Endothelial cell of umbilical vein (primary cell): ENCODE results near the gene MAP3K13. TPM values are rescaled to one million over a fixed set of nuclear protein-coding genes. Genes with fewer than 3 reads are reported as not detected.

Experiments
- BruUV-seq: library from RNA; stranded (reverse); fragments of 400-500 nt; replicated peaks from 2 replicates; lab custom pipeline; 2021; lab: Mats Ljungman, UMichigan
- CTCF ChIA-PET: fragments of 300-600, 350-600 bp; sonication (Branson Sonifier 250); formaldehyde crosslinking; loops from one replicate; lab custom pipeline; 2021; ENCODE audit warnings: antibody characterized with exemption, inconsistent platforms; lab: Charles Lee
- POLR2A ChIA-PET: fragments of 300-600, 350-600 bp; sonication (Branson Sonifier 250); formaldehyde crosslinking; loops from one replicate; lab custom pipeline; 2021; ENCODE audit warnings: antibody characterized with exemption, inconsistent platforms; lab: Charles Lee
- DNase-seq: peaks from one replicate; pipeline ENCODE4 v3.0.0-alpha.2; 2011; ENCODE audit warnings: low read depth, low spot score
- FAIRE-seq: peaks from 2 replicates; lab custom pipeline; 2011; peaks lifted over from hg19 to GRCh38; lab: Jason Lieb, UNC
- H2AFZ ChIP-seq: 2 replicates; pipeline ENCODE4 v1.6.0; 2012; ENCODE audit warnings: low read depth, low read length, control low read depth, inconsistent platforms
- H3K27ac ChIP-seq: 2 replicates; pipeline ENCODE4 v1.5.1; 2011; ENCODE audit warnings: low read depth, mild to moderate bottlenecking, control low read depth, low read length, moderate library complexity; ENCODE audit not compliant: insufficient read depth
- H3K27me3 ChIP-seq, 2 experiments: 2 replicates each; pipeline versions ENCODE4 v1.6.0 to v1.6.1; 2011; ENCODE audit warnings: low read length in 2 of 2, mixed read lengths in 1 of 2; ENCODE audit not compliant: control insufficient read depth in 2 of 2, insufficient read depth in 2 of 2
- H3K36me3 ChIP-seq, 2 experiments: 2 replicates in 1 of 2; 3 replicates in 1 of 2; pipeline ENCODE4 v1.5.1; 2011; ENCODE audit warnings: low read length in 2 of 2, mild to moderate bottlenecking in 1 of 2, moderate library complexity in 1 of 2; ENCODE audit not compliant: control insufficient read depth in 2 of 2, insufficient read depth in 2 of 2; ENCODE audit errors: extremely low read depth in 1 of 2
- H3K4me1 ChIP-seq: 3 replicates; pipeline ENCODE4 v1.5.1; 2011; ENCODE audit warnings: mild to moderate bottlenecking, low read length; ENCODE audit not compliant: control insufficient read depth, insufficient read depth; ENCODE audit errors: extremely low read depth
- H3K4me2 ChIP-seq: 2 replicates; pipeline ENCODE4 v1.6.1; 2011; ENCODE audit warnings: low read length, control low read depth, mixed read lengths; ENCODE audit not compliant: insufficient read depth
- H3K4me3 ChIP-seq, 3 experiments: fragments of 200-600 bp in 1 of 3; sonication (generic), shearing (Covaris generic) in 1 of 3; replicated peaks in 1 of 3; 2 replicates each; pipeline ENCODE4 v1.5.1; 2011 to 2016; ENCODE audit warnings: control low read depth in 3 of 3, low read length in 3 of 3, mild to moderate bottlenecking in 2 of 3, inconsistent platforms in 1 of 3, low read depth in 1 of 3, moderate library complexity in 1 of 3; ENCODE audit not compliant: insufficient read depth in 1 of 3
- H3K79me2 ChIP-seq: 2 replicates; pipeline ENCODE4 v1.6.0; 2012; ENCODE audit warnings: low read length, inconsistent platforms; ENCODE audit not compliant: control insufficient read depth, insufficient read depth
- H3K9ac ChIP-seq: replicated peaks from 2 replicates; pipeline ENCODE3; 2011; ENCODE audit warnings: low read length, control low read depth; ENCODE audit not compliant: insufficient read depth; ENCODE audit errors: extremely low read depth
- H3K9me1 ChIP-seq: replicated peaks from 3 replicates; pipeline ENCODE4 v1.6.0; 2011; ENCODE audit warnings: mild to moderate bottlenecking, low read length; ENCODE audit not compliant: control insufficient read depth, insufficient read depth; ENCODE audit errors: extremely low read depth
- H3K9me3 ChIP-seq: replicated peaks from 2 replicates; pipeline ENCODE4 v1.5.1; 2012; ENCODE audit warnings: low read length, inconsistent platforms; ENCODE audit not compliant: control insufficient read depth, insufficient read depth
- H4K20me1 ChIP-seq: replicated peaks from 2 replicates; pipeline ENCODE3; 2011; ENCODE audit warnings: mild to moderate bottlenecking, low read length; ENCODE audit not compliant: control insufficient read depth, insufficient read depth; ENCODE audit errors: extremely low read depth
- EZH2 ChIP-seq: IDR thresholded peaks from 2 replicates; pipeline ENCODE4 v1.6.1; 2012; ENCODE audit warnings: borderline replicate concordance, low read depth, mild to moderate bottlenecking, moderate library complexity, low read length, inconsistent platforms; ENCODE audit not compliant: severe bottlenecking
- FOS ChIP-seq: IDR thresholded peaks from 2 replicates; pipeline ENCODE4 v1.6.1; 2011; ENCODE audit warnings: mild to moderate bottlenecking, low read length, moderate library complexity, borderline replicate concordance; ENCODE audit not compliant: insufficient read depth
- GATA2 ChIP-seq: IDR thresholded peaks from 2 replicates; pipeline ENCODE4 v1.7.0; 2011; ENCODE audit warnings: low read depth, mild to moderate bottlenecking, moderate library complexity, mixed read lengths, low read length; ENCODE audit not compliant: insufficient read length, insufficient read depth
- JUN ChIP-seq: IDR thresholded peaks from 2 replicates; pipeline ENCODE4 v1.6.1; 2011; ENCODE audit warnings: borderline replicate concordance, low read depth; ENCODE audit not compliant: insufficient read length, insufficient read depth
- MYC ChIP-seq: IDR thresholded peaks from one replicate; pipeline ENCODE4 v1.6.1; 2011; ENCODE audit warnings: mild to moderate bottlenecking, low read depth, low read length
- POLR2A ChIP-seq: IDR thresholded peaks from 2 replicates; pipeline ENCODE4 v1.6.1; 2012; ENCODE audit warnings: low read depth, mild to moderate bottlenecking, control low read depth, low read length
- POLR2AphosphoS5 ChIP-seq: IDR thresholded peaks from 2 replicates; pipeline ENCODE4 v1.6.1; 2012; ENCODE audit warnings: low read depth, mild to moderate bottlenecking, control low read depth, low read length, moderate library complexity; ENCODE audit not compliant: insufficient read depth
- dilution Hi-C: fragments of 300-500 bp; cut with MboI; formaldehyde crosslinking; loops from one replicate; pipeline ENCODE4 v1.15.0; 2019; ENCODE audit warnings: low sequenced_read_pairs; ENCODE audit not compliant: extremely low pct_ligation_motif_present
- intact Hi-C: fragments of 100-400 bp; cut with micrococcal nuclease; formaldehyde crosslinking; loops from one replicate; pipeline ENCODE4 v1.10.0; 2022
- polyA plus RNA-seq, 4 experiments: library from polyadenylated mRNA; depleted of rRNA in 3 of 4; stranded (reverse) in 3 of 4; unstranded in 1 of 4; fragments of >200 nt; gene quantifications; 2 replicates each; pipeline versions ENCODE4 v1.2.1 to v1.2.3, GENCODE V29; 2011 to 2012; ENCODE audit warnings: missing spikeins in 1 of 4
- total RNA-seq: library from RNA; stranded (reverse); gene quantifications from 2 replicates; pipeline ENCODE4 v1.2.3, GENCODE V29; 2021
- TF ChIP-seq, protein P1 (sequence below), 2 donors: IDR thresholded peaks; 1 replicate in 1 of 2; 2 replicates in 1 of 2; pipeline ENCODE4 v1.5.1; 2011; ENCODE audit warnings: low read length in 2 of 2, mild to moderate bottlenecking in 2 of 2, moderate library complexity in 2 of 2, control low read depth in 1 of 2, inconsistent platforms in 1 of 2, low read depth in 1 of 2; ENCODE audit not compliant: insufficient read depth in 1 of 2; ENCODE audit errors: extremely low read depth in 1 of 2
- TF ChIP-seq, protein P2 (sequence below): IDR thresholded peaks from 2 replicates; pipeline ENCODE4 v1.6.1; 2011; ENCODE audit not compliant: insufficient read depth, insufficient read length

The MAP3K13 gene
- total and polyA plus RNA-seq, 2 donors (not counting 3 experiments of a cell fraction or from before 2014, with no cell fraction given) = 6.2 to 15.4 TPM

DNA sequence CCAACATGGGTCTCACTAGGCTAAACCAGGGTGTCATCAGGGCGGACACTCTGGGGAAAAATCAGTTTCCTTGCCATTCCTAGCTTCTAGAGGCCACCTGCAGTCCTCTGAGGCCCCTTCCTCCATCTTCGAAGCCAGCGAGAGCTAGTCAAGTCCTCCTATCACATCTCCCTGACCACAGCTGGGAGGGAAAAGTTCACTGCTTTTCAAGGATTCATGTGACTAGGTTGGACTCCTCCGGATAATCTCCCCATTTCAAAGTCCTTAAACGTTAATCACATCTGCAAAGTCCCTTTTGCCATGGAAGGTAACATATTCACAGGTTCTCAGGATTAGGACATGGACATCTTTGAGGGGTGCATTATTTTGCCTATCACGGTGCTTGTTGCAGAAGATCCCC is 35.9 kb upstream of the MAP3K13 start:
- Histone ChIP-seq H3K79me2 (no peaks in the 10 kb centered on the region), H3K4me2 (no peak overlapping the region), H3K27ac (no peak overlapping the region), H3K27me3 (no peaks in the 10 kb centered on the region), H3K9ac (no peak overlapping the region), H3K9me3 (no peaks in the 10 kb centered on the region), H3K36me3 (no peaks in the 10 kb centered on the region), H3K4me3 (no peak overlapping the region), H3K9me1 (no peaks in the 10 kb centered on the region), H4K20me1 (no peaks in the 10 kb centered on the region), H3K4me1 (no peaks in the 10 kb centered on the region), H2AFZ (no peak overlapping the region)
- dilution Hi-C loops (no loop called here), intact Hi-C loops (no loop called here)
- DNase-seq (no peak), FAIRE-seq (no peak)
- POLR2A ChIA-PET = no interaction called here
- no TSS peak for BruUV-seq
- CTCF ChIA-PET = interaction anchor here (1.4 kb wide), 1 partner anchor 19 kb away, joined by 5 read pairs; no protein-coding TSS in a partner anchor
- no peak for TF ChIP-seq POLR2AphosphoS5
- no peak for TF ChIP-seq EZH2
- TF ChIP-seq JUN = no peak
- TF ChIP-seq, protein P1, sequence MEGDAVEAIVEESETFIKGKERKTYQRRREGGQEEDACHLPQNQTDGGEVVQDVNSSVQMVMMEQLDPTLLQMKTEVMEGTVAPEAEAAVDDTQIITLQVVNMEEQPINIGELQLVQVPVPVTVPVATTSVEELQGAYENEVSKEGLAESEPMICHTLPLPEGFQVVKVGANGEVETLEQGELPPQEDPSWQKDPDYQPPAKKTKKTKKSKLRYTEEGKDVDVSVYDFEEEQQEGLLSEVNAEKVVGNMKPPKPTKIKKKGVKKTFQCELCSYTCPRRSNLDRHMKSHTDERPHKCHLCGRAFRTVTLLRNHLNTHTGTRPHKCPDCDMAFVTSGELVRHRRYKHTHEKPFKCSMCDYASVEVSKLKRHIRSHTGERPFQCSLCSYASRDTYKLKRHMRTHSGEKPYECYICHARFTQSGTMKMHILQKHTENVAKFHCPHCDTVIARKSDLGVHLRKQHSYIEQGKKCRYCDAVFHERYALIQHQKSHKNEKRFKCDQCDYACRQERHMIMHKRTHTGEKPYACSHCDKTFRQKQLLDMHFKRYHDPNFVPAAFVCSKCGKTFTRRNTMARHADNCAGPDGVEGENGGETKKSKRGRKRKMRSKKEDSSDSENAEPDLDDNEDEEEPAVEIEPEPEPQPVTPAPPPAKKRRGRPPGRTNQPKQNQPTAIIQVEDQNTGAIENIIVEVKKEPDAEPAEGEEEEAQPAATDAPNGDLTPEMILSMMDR (IDR thresholded peaks at IDR 0.05; ENCODE audit: extremely low read depth in 1 of 2, insufficient read depth in 1 of 2, low read depth in 1 of 2, low read length in 2 of 2) = no peak
- no peak for TF ChIP-seq FOS
- TF ChIP-seq MYC = no peak
- no peak for TF ChIP-seq GATA2
- TF ChIP-seq POLR2A = no peak
- TF ChIP-seq, protein P2, sequence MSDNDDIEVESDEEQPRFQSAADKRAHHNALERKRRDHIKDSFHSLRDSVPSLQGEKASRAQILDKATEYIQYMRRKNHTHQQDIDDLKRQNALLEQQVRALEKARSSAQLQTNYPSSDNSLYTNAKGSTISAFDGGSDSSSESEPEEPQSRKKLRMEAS = no peak
